HFFc6 (cell line): ENCODE measurements around the gene SEC14L6. TPM values are rescaled to one million over a fixed set of nuclear protein-coding genes. Genes with fewer than 3 reads are reported as not detected.
"Not testable (repeated sequence)": the region's sequence is repeated elsewhere in the genome, so short reads cannot be mapped to it uniquely, and the experiment has no call there.

ENCODE experiments used
- DNase-seq: peaks from one replicate; pipeline ENCODE4 v3.0.0-alpha.2; 2018
- H3K27ac Mint-ChIP-seq: 2 replicates; pipeline ENCODE4 v1.8.0; 2020; ENCODE audit warnings: mild to moderate bottlenecking, mixed read lengths
- H3K27me3 Mint-ChIP-seq: 2 replicates; pipeline ENCODE4 v1.8.0; 2021; ENCODE audit warnings: mild to moderate bottlenecking, moderate library complexity, mixed read lengths; ENCODE audit not compliant: insufficient read depth
- H3K36me3 Mint-ChIP-seq: 2 replicates; pipeline ENCODE4 v1.8.0; 2021; ENCODE audit warnings: low read depth, mixed read lengths
- H3K4me1 Mint-ChIP-seq: 2 replicates; pipeline ENCODE4 v1.8.0; 2020; ENCODE audit warnings: low read depth, mixed read lengths
- H3K4me3 Mint-ChIP-seq: 2 replicates; pipeline ENCODE4 v1.8.0; 2020; ENCODE audit warnings: mild to moderate bottlenecking, moderate library complexity, mixed read lengths
- H3K9me3 Mint-ChIP-seq: 2 replicates; pipeline ENCODE4 v1.8.0; 2020; ENCODE audit warnings: mild to moderate bottlenecking, mixed read lengths
- total RNA-seq, 6 experiments: library from RNA; stranded (reverse); fragmentation: NEBNext Ultra II Directional; extraction: Animal tissue kit (Norgen Biotek cat#: 25700); gene quantifications; 2 replicates in 1 of 6; 3 replicates in 5 of 6; pipeline ENCODE4 v1.2.3, GENCODE V29; 2021
- TF ChIP-seq, protein P1 (sequence below): fragments of 200-600 bp; sonication (generic); IDR thresholded peaks from 2 replicates; pipeline ENCODE4 v1.5.0; 2021; ENCODE audit warnings: antibody characterized with exemption, mild to moderate bottlenecking

Gene SEC14L6
- total RNA-seq, 6 experiments from 2014 or later, result not detected

DNA sequence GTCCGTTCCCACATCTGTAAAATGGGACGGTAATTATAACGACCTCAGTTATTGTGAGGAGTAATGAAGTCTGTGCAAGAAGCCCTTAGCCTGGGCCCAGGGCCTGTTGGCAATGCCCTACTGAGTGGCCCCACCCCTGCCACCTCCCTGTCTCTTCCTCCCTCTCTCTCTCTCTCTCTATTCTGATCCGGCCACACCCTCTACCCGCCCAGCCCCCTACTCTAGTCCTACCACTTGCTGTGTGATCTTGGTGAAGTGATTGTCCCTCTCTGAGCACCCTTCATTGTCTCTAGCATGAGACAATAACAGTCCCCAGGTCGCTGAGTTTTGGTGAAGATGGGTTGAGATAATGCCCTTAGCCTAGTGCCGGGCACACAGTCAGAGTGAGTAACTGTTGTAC lies 7.4 kb upstream of the SEC14L6 start:
- Mint-ChIP-seq H3K27ac (no peak overlapping the region), H3K4me1 (no peaks in the 10 kb centered on the region), H3K27me3 (peaks cover 21% of the 10 kb centered on the region), H3K4me3 (no peak overlapping the region), H3K9me3 (no peaks in the 10 kb centered on the region), H3K36me3 (no peaks in the 10 kb centered on the region)
- TF ChIP-seq, protein P1, sequence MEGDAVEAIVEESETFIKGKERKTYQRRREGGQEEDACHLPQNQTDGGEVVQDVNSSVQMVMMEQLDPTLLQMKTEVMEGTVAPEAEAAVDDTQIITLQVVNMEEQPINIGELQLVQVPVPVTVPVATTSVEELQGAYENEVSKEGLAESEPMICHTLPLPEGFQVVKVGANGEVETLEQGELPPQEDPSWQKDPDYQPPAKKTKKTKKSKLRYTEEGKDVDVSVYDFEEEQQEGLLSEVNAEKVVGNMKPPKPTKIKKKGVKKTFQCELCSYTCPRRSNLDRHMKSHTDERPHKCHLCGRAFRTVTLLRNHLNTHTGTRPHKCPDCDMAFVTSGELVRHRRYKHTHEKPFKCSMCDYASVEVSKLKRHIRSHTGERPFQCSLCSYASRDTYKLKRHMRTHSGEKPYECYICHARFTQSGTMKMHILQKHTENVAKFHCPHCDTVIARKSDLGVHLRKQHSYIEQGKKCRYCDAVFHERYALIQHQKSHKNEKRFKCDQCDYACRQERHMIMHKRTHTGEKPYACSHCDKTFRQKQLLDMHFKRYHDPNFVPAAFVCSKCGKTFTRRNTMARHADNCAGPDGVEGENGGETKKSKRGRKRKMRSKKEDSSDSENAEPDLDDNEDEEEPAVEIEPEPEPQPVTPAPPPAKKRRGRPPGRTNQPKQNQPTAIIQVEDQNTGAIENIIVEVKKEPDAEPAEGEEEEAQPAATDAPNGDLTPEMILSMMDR, result no peak
- no peak for DNase-seq

DNA sequence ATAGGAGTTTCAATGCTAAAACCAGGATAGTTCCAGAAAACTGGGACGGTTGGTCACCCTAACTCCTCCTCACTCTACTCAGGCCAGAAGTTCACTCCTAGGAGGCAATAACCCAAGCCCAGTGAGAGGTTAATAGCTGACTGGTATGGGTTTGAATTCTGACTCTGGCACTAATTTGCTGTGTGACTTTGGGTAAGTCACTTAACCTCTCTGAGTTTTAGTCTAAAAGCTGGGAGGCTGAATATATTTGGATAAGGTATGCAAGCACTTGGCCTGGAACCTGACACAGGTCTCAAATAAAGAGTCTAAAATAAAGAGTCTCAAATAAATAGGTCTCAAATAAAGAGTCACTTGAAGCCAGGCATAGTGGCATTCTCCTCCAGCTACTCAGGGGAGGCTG lies 6.2 kb upstream of the SEC14L6 start:
- H3K4me3 Mint-ChIP-seq, result no peak overlapping the region
- H3K27ac Mint-ChIP-seq, result no peak overlapping the region
- no peaks in the 10 kb centered on the region for H3K4me1 Mint-ChIP-seq
- H3K27me3 Mint-ChIP-seq, result peaks cover 34% of the 10 kb centered on the region
- TF ChIP-seq, protein P1, result no peak
- no peaks in the 10 kb centered on the region for H3K36me3 Mint-ChIP-seq
- DNase-seq, result no peak
- no peaks in the 10 kb centered on the region for H3K9me3 Mint-ChIP-seq

DNA sequence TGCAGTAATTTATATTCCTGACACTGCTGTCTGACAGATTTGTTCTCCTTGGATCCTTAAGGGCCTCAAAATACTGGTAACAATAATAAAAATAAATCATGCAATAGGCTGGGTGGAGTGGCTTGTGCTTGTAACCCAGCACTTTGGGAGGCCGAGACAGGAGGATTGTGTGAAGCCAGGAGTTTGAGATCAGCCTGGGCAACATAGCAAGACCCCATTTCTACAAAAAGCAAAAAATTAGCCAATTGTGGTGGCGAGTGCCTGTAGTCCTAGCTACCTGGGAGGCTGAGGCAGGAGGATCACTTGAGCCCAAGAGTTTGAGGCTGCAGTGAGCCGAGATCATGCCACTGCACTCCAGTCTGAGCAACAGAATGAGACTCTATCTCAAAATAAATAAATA lies 5.3 kb upstream of the SEC14L6 start:
- H3K4me1 Mint-ChIP-seq, H3K4me3 Mint-ChIP-seq, H3K9me3 Mint-ChIP-seq: not testable (repeated sequence)

DNA sequence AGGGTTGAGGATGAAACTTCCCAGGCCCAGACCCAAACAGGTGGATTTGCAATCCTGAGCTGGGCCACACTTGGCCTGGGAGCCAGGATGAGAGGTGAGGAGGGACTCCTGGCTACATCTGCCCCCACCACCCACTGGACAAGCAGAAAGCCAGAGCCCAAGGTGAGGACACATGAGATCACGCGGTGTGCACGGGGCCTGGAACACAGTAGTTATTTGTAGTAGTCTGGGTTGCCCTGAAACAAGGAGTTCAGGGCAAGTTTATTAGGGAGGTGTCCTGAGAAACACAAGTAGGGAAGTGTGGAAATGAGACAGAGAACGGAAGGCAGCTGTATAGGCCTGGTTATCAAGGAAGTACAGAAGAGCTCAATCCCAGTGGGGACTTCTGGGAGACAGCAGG lies 647 bp upstream of the SEC14L6 start:
- Mint-ChIP-seq H3K27ac (no peak overlapping the region), H3K4me3 (no peak overlapping the region)
- TF ChIP-seq, protein P1, result no peak

More for the DNA sequence above, 5.3 kb upstream of the SEC14L6 start:
- H3K27ac Mint-ChIP-seq, H3K36me3 Mint-ChIP-seq, DNase-seq: not testable (repeated sequence)
- H3K27me3 Mint-ChIP-seq, result peaks cover 40% of the 10 kb centered on the region

DNA sequence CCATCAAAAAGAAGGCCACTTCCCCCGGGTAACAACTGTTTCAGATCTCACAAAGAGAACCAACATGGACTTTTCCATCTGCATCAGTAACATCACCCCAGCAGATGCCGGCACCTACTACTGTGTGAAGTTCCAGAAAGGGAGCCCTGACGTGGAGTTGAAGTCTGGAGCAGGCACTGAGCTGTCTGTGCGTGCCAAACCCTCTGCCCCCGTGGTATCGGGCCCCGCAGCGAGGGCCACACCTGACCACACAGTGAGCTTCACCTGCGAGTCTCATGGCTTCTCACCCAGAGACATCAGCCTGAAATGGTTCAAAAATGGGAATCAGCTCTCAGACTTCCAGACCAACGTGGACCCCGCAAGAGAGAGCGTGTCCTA lies 3.7 kb downstream of the SEC14L6 start:
- Mint-ChIP-seq H3K27ac (no peak overlapping the region), H3K27me3 (peaks cover 41% of the 10 kb centered on the region), H3K4me1 (peaks cover 5% of the 10 kb centered on the region; the same call in 1 of the 2 replicates), H3K4me3 (no peak overlapping the region), H3K36me3 (no peaks in the 10 kb centered on the region), H3K9me3 (no peaks in the 10 kb centered on the region)
- TF ChIP-seq, protein P1, result no peak
- no peak for DNase-seq

More for the DNA sequence above, 647 bp upstream of the SEC14L6 start:
- no peaks in the 10 kb centered on the region for H3K36me3 Mint-ChIP-seq
- no peaks in the 10 kb centered on the region for H3K9me3 Mint-ChIP-seq
- H3K4me1 Mint-ChIP-seq, result no peaks in the 10 kb centered on the region
- DNase-seq, result no peak
- H3K27me3 Mint-ChIP-seq, result peaks cover 55% of the 10 kb centered on the region

DNA sequence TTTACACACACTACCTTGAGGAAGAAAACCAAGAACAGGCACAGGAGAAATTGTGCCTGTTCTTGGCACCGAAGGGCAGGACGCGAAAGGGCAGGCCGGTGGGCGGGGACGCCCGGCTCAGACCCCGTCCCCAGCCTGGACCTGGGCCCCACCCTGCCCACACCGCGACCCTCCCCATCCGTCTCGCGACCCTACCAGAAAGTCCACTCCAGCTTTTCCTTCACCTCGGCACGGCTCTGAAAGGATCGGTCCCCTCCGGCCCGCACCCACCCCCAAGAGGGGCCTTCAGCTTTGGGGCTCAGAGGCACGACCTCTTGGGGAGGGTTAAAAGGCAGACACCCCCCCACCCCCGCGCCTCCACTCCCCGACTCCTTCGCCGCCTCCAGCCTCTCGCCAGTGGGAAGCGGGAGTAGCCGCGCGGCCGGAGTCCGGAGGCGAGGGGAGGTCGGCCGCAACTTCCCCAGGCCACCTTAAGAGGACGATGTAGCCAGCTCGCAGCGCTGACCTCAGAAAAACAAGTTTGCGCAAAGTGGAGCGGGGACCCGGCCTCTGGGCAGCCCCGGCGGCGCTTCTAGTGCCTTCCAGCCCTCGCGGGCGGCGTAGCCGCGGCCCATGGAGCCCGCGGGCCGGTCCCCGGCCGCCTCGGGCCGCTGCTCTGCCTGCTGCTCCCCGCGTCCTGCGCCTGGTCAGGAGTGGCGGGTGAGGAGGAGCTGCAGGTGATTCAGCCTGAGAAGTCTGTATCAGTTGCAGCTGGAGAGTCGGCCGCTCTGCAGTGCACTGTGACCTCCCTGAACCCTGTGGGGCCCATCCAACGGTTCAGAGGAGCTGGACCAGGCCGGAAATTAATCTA lies 4.4 kb downstream of the SEC14L6 start:
- Mint-ChIP-seq H3K27ac (no peak overlapping the region), H3K9me3 (no peaks in the 10 kb centered on the region), H3K4me3 (no peak overlapping the region), H3K36me3 (no peaks in the 10 kb centered on the region), H3K4me1 (peaks cover 5% of the 10 kb centered on the region; the same call in 1 of the 2 replicates), H3K27me3 (peaks cover 35% of the 10 kb centered on the region)
- TF ChIP-seq, protein P1, result no peak
- no peak for DNase-seq

DNA sequence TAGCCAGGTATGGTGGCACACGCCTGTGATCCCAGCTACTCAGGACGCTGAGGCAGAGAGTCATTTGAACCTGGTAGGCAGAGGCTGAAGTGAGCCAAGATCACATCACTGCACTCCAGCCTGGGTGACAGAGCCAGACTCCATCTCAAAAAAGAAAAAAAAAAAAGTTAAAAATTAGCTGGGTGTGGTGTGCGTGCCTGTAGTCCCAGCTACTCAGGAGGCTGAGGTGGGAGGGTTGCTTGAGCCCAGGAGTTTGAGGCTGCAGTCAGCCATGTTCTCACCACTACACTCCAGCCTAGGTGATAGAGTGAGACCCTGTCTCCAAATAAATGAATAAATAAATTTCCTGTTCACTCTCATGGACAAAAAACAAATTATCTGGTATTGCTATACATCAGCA lies 5.0 kb downstream of the SEC14L6 start:
- DNase-seq, H3K4me1 Mint-ChIP-seq, H3K36me3 Mint-ChIP-seq, H3K4me3 Mint-ChIP-seq, H3K9me3 Mint-ChIP-seq, H3K27ac Mint-ChIP-seq: not testable (repeated sequence)
- peaks cover 31% of the 10 kb centered on the region for H3K27me3 Mint-ChIP-seq
